A549 (cell line): ENCODE results near the gene METTL18.

Experiments used
- CBX2 ChIP-seq: fragments of 200-600 bp; sonication (generic); IDR thresholded peaks from 2 replicates; pipeline ENCODE4 v1.6.1; 2016; ENCODE audit warnings: low read depth, mild to moderate bottlenecking, borderline replicate concordance
- CHD2 ChIP-seq: fragments of 150-350 bp; IDR thresholded peaks from 2 replicates; pipeline ENCODE4 v1.6.1; 2014; ENCODE audit warnings: low read length; ENCODE audit not compliant: partially characterized antibody
- EP300 ChIP-seq, 2 experiments: fragments of >200 bp; sonication (Bioruptor Twin); formaldehyde crosslinking; IDR thresholded peaks; 2 replicates in 1 of 2; 3 replicates in 1 of 2; pipeline ENCODE4 v1.6.1; 2016 to 2017
- ESRRA ChIP-seq: fragments of 150-350 bp; IDR thresholded peaks from 2 replicates; pipeline ENCODE4 v1.6.1; 2014; ENCODE audit warnings: mild to moderate bottlenecking, low read length, borderline replicate concordance
- HOXB13 ChIP-seq: fragments of 250-450 bp; sonication (Bioruptor Pico); IDR thresholded peaks from 2 replicates; pipeline ENCODE4 v1.5.0; 2020; ENCODE audit warnings: low read depth, mild to moderate bottlenecking, moderate library complexity
- JUN ChIP-seq, 2 experiments: fragments of >200 bp; sonication (Bioruptor Twin); formaldehyde crosslinking; IDR thresholded peaks; 2 replicates in 1 of 2; 3 replicates in 1 of 2; pipeline ENCODE4 v1.6.1; 2016 to 2017
- MYC ChIP-seq: IDR thresholded peaks from 2 replicates; pipeline ENCODE4 v1.6.1; 2012; ENCODE audit warnings: mild to moderate bottlenecking, inconsistent platforms, low read length, improper control_type of control experiment, borderline replicate concordance
- POLR2A ChIP-seq: IDR thresholded peaks from 2 replicates; pipeline ENCODE4 v1.6.1; 2012; ENCODE audit warnings: mild to moderate bottlenecking, low read length
- RAD21 ChIP-seq, 2 experiments: fragments of >200 bp in 1 of 2; sonication (Bioruptor Twin) in 1 of 2; formaldehyde crosslinking in 1 of 2; IDR thresholded peaks in 1 of 2; conservative IDR thresholded peaks in 1 of 2; 2 replicates in 1 of 2; 3 replicates in 1 of 2; pipeline ENCODE4 v1.6.1; 2012 to 2018; ENCODE audit warnings: inconsistent platforms in 1 of 2
- TF ChIP-seq, protein P1 (sequence below): fragments of 200-600 bp; sonication (generic); IDR thresholded peaks from 2 replicates; pipeline ENCODE4 v1.6.1; 2016; ENCODE audit warnings: antibody characterized with exemption, mild to moderate bottlenecking, moderate library complexity
- TF ChIP-seq, protein P2 (sequence below): fragments of >200 bp; sonication (Bioruptor Twin); formaldehyde crosslinking; IDR thresholded peaks from 3 replicates; pipeline ENCODE4 v1.5.1; 2016
- TF ChIP-seq, protein P3 (sequence below): fragments of 450-650 bp; IDR thresholded peaks from 2 replicates; pipeline ENCODE4 v1.6.1; 2014; ENCODE audit warnings: antibody characterized with exemption
- TF ChIP-seq, protein P4 (sequence below): fragments of >200 bp; sonication (Bioruptor Twin); formaldehyde crosslinking; IDR thresholded peaks from 2 replicates; pipeline ENCODE4 v1.6.1; 2016

DNA sequence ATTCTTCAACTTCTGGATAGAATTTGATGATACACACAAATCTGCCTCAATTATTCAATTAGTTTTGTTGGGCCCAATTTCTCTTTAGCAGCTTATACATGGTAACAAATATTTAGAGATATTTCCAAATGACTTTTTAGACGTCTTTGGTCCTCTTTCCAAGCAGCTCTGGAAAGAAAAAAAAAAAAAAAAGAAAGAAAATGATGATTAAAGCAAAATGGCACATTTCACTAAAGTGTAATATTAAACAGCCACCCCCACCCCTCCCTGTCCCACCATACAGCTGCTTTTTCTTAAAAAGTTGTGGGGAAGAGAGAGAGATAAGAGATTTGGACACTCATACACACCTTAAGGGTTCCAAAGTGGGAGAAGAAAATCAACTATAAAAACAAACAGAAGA is 977 bp downstream of the METTL18 start:
- TF ChIP-seq, protein P1, sequence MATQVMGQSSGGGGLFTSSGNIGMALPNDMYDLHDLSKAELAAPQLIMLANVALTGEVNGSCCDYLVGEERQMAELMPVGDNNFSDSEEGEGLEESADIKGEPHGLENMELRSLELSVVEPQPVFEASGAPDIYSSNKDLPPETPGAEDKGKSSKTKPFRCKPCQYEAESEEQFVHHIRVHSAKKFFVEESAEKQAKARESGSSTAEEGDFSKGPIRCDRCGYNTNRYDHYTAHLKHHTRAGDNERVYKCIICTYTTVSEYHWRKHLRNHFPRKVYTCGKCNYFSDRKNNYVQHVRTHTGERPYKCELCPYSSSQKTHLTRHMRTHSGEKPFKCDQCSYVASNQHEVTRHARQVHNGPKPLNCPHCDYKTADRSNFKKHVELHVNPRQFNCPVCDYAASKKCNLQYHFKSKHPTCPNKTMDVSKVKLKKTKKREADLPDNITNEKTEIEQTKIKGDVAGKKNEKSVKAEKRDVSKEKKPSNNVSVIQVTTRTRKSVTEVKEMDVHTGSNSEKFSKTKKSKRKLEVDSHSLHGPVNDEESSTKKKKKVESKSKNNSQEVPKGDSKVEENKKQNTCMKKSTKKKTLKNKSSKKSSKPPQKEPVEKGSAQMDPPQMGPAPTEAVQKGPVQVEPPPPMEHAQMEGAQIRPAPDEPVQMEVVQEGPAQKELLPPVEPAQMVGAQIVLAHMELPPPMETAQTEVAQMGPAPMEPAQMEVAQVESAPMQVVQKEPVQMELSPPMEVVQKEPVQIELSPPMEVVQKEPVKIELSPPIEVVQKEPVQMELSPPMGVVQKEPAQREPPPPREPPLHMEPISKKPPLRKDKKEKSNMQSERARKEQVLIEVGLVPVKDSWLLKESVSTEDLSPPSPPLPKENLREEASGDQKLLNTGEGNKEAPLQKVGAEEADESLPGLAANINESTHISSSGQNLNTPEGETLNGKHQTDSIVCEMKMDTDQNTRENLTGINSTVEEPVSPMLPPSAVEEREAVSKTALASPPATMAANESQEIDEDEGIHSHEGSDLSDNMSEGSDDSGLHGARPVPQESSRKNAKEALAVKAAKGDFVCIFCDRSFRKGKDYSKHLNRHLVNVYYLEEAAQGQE, result no peak
- TF ChIP-seq, protein P2, sequence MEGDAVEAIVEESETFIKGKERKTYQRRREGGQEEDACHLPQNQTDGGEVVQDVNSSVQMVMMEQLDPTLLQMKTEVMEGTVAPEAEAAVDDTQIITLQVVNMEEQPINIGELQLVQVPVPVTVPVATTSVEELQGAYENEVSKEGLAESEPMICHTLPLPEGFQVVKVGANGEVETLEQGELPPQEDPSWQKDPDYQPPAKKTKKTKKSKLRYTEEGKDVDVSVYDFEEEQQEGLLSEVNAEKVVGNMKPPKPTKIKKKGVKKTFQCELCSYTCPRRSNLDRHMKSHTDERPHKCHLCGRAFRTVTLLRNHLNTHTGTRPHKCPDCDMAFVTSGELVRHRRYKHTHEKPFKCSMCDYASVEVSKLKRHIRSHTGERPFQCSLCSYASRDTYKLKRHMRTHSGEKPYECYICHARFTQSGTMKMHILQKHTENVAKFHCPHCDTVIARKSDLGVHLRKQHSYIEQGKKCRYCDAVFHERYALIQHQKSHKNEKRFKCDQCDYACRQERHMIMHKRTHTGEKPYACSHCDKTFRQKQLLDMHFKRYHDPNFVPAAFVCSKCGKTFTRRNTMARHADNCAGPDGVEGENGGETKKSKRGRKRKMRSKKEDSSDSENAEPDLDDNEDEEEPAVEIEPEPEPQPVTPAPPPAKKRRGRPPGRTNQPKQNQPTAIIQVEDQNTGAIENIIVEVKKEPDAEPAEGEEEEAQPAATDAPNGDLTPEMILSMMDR, result no peak
- TF ChIP-seq MYC, result no peak
- TF ChIP-seq JUN (IDR thresholded peaks at IDR 0.05), result no peak
- no peak for TF ChIP-seq CBX2
- no peak for TF ChIP-seq HOXB13 (CRISPR knock-in tag)
- no peak for TF ChIP-seq CHD2
- no peak for TF ChIP-seq POLR2A
- no peak for TF ChIP-seq RAD21 (conservative IDR thresholded peaks at IDR 0.05 in 1 of 2, IDR thresholded peaks at IDR 0.05 in 1 of 2)
- TF ChIP-seq EP300 (IDR thresholded peaks at IDR 0.05), result no peak
- no peak for TF ChIP-seq ESRRA
- TF ChIP-seq, protein P3, sequence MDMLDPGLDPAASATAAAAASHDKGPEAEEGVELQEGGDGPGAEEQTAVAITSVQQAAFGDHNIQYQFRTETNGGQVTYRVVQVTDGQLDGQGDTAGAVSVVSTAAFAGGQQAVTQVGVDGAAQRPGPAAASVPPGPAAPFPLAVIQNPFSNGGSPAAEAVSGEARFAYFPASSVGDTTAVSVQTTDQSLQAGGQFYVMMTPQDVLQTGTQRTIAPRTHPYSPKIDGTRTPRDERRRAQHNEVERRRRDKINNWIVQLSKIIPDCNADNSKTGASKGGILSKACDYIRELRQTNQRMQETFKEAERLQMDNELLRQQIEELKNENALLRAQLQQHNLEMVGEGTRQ, result no peak
- TF ChIP-seq, protein P4, sequence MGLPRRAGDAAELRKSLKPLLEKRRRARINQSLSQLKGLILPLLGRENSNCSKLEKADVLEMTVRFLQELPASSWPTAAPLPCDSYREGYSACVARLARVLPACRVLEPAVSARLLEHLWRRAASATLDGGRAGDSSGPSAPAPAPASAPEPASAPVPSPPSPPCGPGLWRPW, result no peak
